Lung (tissue), 12 donors: ENCODE measurements around the gene NGFR. TPM values are rescaled to one million over a fixed set of nuclear protein-coding genes. Genes with fewer than 3 reads are reported as not detected.

Experiments used
- ATAC-seq: fragments of 200-7000 bp; cut with Tn5 transposase; one replicate; pipeline ENCODE4 v1.9.1; 2020; ENCODE audit warnings: moderate number of reproducible peaks; ENCODE audit not compliant: insufficient read depth, low FRiP score
- DNase-seq, 3 donors: peaks; one replicate each; pipeline ENCODE4 v3.0.0-alpha.2; 2013 to 2017
- H3K27ac ChIP-seq, 2 donors: one replicate each; pipeline ENCODE4 v1.5.1; 2013; ENCODE audit warnings: mild to moderate bottlenecking in 2 of 2, moderate library complexity in 2 of 2, control low read depth in 1 of 2, inconsistent platforms in 1 of 2, low read depth in 1 of 2, low read length in 1 of 2
- H3K27me3 ChIP-seq, 3 donors: one replicate each; pipeline ENCODE4 v1.5.1; 2013; ENCODE audit warnings: low read length in 2 of 3; ENCODE audit not compliant: control insufficient read depth in 3 of 3, insufficient read depth in 3 of 3
- H3K36me3 ChIP-seq, 4 donors: one replicate each; pipeline ENCODE4 v1.5.1; 2013; ENCODE audit warnings: low read length in 4 of 4, mild to moderate bottlenecking in 1 of 4, moderate library complexity in 1 of 4; ENCODE audit not compliant: control insufficient read depth in 4 of 4, insufficient read depth in 4 of 4
- H3K4me1 ChIP-seq, 5 donors: one replicate each; pipeline ENCODE4 v1.5.1; 2013; ENCODE audit warnings: low read length in 5 of 5, mild to moderate bottlenecking in 2 of 5, moderate library complexity in 1 of 5; ENCODE audit not compliant: control insufficient read depth in 5 of 5, insufficient read depth in 5 of 5
- H3K4me3 ChIP-seq: one replicate; pipeline ENCODE4 v1.5.1; 2013; ENCODE audit warnings: mild to moderate bottlenecking, control low read depth, moderate library complexity
- H3K9ac ChIP-seq, 2 donors: one replicate each; pipeline ENCODE4 v1.5.1; 2013; ENCODE audit warnings: low read length in 2 of 2, control low read depth in 1 of 2; ENCODE audit not compliant: insufficient read depth in 1 of 2
- H3K9me3 ChIP-seq, 4 donors: one replicate each; pipeline ENCODE4 v1.5.1; 2013; ENCODE audit warnings: low read length in 3 of 4, mild to moderate bottlenecking in 1 of 4, moderate library complexity in 1 of 4; ENCODE audit not compliant: control insufficient read depth in 4 of 4, insufficient read depth in 3 of 4
- WGBS, 2 donors: extraction: QIAGEN DNeasy Blood & Tissue Kit; methylation state at CpG; one replicate each; pipeline ENCODE4 v1.1.7; 2013; 5-methylcytosine and 5-hydroxymethylcytosine counted together
- polyA plus RNA-seq, 2 donors: library from polyadenylated mRNA; stranded (reverse); fragments of 200-250 nt; gene quantifications; one replicate each; pipeline ENCODE4 v1.2.1, GENCODE V29; 2013
- total RNA-seq, 2 donors: library from RNA; depleted of rRNA in 1 of 2; stranded (reverse); fragments of >200 nt in 1 of 2; gene quantifications; one replicate each; pipeline ENCODE4 v1.2.1, GENCODE V29; 2014 to 2021
- TF ChIP-seq, protein P1 (sequence below): IDR thresholded peaks from 2 replicates; pipeline ENCODE4 v1.5.1; 2012; ENCODE audit warnings: mild to moderate bottlenecking; ENCODE audit errors: control extremely low read depth, extremely low read depth
- donor health status: control.
- donor health status: control.
- donor health status: Bipolar disorder and iron deficiency.
- donor health status: healthy.
- donor health status: DM: yes; HTN: yes; CAD: no.

The NGFR gene
- total and polyA plus RNA-seq, 4 donors = 1.3 to 4.9 (median 3.2) TPM

DNA sequence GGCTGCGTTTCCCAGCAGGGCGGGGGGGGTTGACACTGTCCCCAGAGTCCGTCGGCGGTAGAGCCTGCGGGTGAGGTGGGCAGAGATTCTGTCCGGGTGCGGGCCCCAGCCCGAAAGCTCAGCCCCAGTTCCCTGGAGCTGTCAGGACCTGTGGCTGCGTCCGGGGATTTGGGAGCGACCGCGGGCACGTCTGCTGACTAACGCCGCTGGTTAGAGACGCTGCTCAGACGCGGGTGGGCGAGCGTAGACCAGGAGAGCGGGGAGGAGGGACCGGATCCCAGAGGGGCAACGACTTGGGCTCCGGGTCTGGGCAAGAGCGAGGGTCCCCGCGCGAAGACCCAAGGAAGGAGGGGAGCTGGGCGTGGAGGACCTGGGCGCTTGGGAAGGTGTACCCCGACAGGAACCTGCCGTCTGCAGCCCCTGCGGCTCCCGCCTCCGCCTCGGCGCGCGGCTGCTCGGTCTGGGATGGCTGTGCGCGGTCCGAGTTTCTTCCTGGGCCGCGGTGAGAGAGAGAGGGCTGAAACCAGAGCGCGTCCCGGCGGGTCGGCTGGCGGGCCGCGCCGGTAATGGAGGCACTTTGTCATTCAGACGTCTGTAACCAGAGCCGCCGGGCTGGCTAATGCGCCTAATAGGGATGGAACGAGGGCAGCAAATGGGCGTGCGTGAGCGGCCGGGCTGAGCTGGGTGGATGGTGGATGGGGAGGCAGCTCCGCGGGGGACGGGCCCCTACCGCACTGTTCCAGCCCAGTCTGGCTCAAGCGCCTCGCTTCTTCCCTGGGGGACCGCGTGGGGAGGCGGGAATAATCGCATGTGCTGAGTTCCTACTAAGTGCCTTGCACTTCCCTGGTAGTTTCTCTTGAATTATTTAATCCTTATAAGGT lies 2.3 kb downstream of the NGFR start:
- DNase-seq (peak; percentile 43 to 60 (median 53)), ATAC-seq (no peak)
- TF ChIP-seq, protein P1, sequence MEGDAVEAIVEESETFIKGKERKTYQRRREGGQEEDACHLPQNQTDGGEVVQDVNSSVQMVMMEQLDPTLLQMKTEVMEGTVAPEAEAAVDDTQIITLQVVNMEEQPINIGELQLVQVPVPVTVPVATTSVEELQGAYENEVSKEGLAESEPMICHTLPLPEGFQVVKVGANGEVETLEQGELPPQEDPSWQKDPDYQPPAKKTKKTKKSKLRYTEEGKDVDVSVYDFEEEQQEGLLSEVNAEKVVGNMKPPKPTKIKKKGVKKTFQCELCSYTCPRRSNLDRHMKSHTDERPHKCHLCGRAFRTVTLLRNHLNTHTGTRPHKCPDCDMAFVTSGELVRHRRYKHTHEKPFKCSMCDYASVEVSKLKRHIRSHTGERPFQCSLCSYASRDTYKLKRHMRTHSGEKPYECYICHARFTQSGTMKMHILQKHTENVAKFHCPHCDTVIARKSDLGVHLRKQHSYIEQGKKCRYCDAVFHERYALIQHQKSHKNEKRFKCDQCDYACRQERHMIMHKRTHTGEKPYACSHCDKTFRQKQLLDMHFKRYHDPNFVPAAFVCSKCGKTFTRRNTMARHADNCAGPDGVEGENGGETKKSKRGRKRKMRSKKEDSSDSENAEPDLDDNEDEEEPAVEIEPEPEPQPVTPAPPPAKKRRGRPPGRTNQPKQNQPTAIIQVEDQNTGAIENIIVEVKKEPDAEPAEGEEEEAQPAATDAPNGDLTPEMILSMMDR = no peak
- Histone ChIP-seq H3K4me1 (peaks cover 0 to 21% (median 6%) of the 10 kb centered on the region in 5 donors), H3K9ac (no peak overlapping the region), H3K4me3 (no peak overlapping the region), H3K36me3 (no peaks in the 10 kb centered on the region), H3K27ac (no peak overlapping the region), H3K27me3 (peaks cover 7 to 63% (median 29%) of the 10 kb centered on the region in 3 donors), H3K9me3 (no peaks in the 10 kb centered on the region)
- WGBS, 2 donors = 2% methylated on average over 69 to 75 of the region's 75 CpGs

DNA sequence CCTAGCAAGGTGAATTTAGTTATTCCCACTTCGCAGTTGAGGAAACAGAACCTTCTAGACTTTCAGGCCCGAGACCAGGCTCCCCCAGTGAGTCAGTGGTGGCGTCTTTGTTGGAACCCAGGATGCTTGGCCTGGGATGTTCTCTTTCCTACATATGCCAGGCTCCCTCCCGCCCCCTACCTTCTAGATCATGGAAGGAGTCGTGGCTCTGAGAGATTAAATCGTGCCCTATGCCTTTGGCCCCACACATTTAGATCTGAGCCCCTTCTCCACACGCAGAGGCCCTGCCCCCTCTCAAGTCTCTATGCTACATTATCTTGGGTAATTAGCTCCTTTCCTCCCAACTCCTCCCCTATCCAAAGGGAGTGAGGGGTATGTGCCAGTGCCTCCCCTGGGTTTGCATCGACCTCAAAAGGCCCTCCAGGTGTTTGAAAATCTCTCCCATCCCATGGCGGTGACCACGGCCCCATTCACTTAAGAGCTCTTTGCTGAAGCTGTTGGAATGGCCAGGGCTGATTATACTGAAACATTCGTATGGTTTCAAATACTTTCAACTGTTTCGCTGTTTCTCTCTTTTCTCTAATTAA lies 3.0 kb downstream of the NGFR start:
- WGBS, 2 donors = 22 to 23% methylated on average over 12 of the region's 12 CpGs
- no peak overlapping the region for H3K9ac ChIP-seq
- H3K4me1 ChIP-seq = peaks cover 0 to 21% (median 6%) of the 10 kb centered on the region in 5 donors
- no peaks in the 10 kb centered on the region for H3K36me3 ChIP-seq
- ATAC-seq (no peak), DNase-seq (peak in 1 of 3 donors; percentile 26)
- TF ChIP-seq, protein P1 = no peak
- H3K27me3 ChIP-seq = peaks cover 7 to 59% (median 29%) of the 10 kb centered on the region in 3 donors
- no peak overlapping the region for H3K27ac ChIP-seq
- no peak overlapping the region for H3K4me3 ChIP-seq
- no peaks in the 10 kb centered on the region for H3K9me3 ChIP-seq

- no peaks in the 10 kb centered on the region for H3K36me3 ChIP-seq
- TF ChIP-seq, protein P1 = no peak
- DNase-seq (no peak), ATAC-seq (no peak)
- no peak overlapping the region for H3K27ac ChIP-seq
- peaks cover 0 to 28% (median 7%) of the 10 kb centered on the region in 5 donors for H3K4me1 ChIP-seq
- H3K9me3 ChIP-seq = no peaks in the 10 kb centered on the region
- WGBS, 2 donors = 70 to 72% methylated on average over 3 of the region's 3 CpGs
- no peak overlapping the region for H3K9ac ChIP-seq
- peaks cover 10 to 36% (median 25%) of the 10 kb centered on the region in 3 donors for H3K27me3 ChIP-seq
- no peak overlapping the region for H3K4me3 ChIP-seq
Measured at GRCh38 chr17:49501496-49501895, 6.4 kb downstream of the NGFR start.
